GM23338 (cell line): ENCODE data around the gene TENM4. TPM values are rescaled to one million over a fixed set of nuclear protein-coding genes. Genes with fewer than 3 reads are reported as not detected.

Source experiments
- ATAC-seq: fragments of 200-7000 bp; cut with Tn5 transposase; 3 replicates; pipeline ENCODE4 v1.9.1; 2020
- DNase-seq: peaks from one replicate; pipeline ENCODE4 v3.0.0-alpha.2; 2015; ENCODE audit warnings: low spot score
- H2AFZ ChIP-seq: fragments of 200-600 bp; sonication (generic); 2 replicates; pipeline ENCODE4 v1.8.0; 2016; ENCODE audit warnings: antibody characterized with exemption, mild to moderate bottlenecking, moderate library complexity
- H3F3A ChIP-seq: fragments of 200-600 bp; sonication (generic); replicated peaks from 2 replicates; pipeline ENCODE4 v1.8.0; 2017; ENCODE audit warnings: antibody characterized with exemption, mixed run types, low read depth
- H3K27ac ChIP-seq: fragments of 200-600 bp; sonication (generic); 2 replicates; pipeline ENCODE4 v1.6.1; 2016; ENCODE audit warnings: low read depth
- H3K27me3 ChIP-seq: fragments of 200-600 bp; sonication (generic); 2 replicates; pipeline ENCODE4 v1.8.0; 2016; ENCODE audit warnings: mild to moderate bottlenecking, mixed run types, moderate library complexity; ENCODE audit not compliant: insufficient read depth
- H3K36me3 ChIP-seq: fragments of 200-600 bp; sonication (generic); 2 replicates; pipeline ENCODE4 v1.8.0; 2016; ENCODE audit warnings: mild to moderate bottlenecking; ENCODE audit not compliant: insufficient read depth
- H3K4me1 ChIP-seq: fragments of 200-600 bp; sonication (generic); 2 replicates; pipeline ENCODE4 v1.8.0; 2016; ENCODE audit warnings: mild to moderate bottlenecking, moderate library complexity; ENCODE audit not compliant: insufficient read depth
- H3K4me2 ChIP-seq: fragments of 200-600 bp; sonication (generic); 2 replicates; pipeline ENCODE4 v1.7.1; 2017; ENCODE audit warnings: mixed run types
- H3K4me3 ChIP-seq: fragments of 200-600 bp; sonication (generic); 2 replicates; pipeline ENCODE4 v1.6.1; 2016; ENCODE audit warnings: mixed run types
- H3K79me2 ChIP-seq: fragments of 200-600 bp; sonication (generic); replicated peaks from 2 replicates; pipeline ENCODE4 v1.8.0; 2017; ENCODE audit warnings: mild to moderate bottlenecking; ENCODE audit not compliant: insufficient read depth
- H3K9me2 ChIP-seq: fragments of 200-600 bp; sonication (generic); 2 replicates; pipeline ENCODE4 v1.8.0; 2017; ENCODE audit not compliant: insufficient read depth
- H4K20me1 ChIP-seq: fragments of 200-600 bp; sonication (generic); replicated peaks from 2 replicates; pipeline ENCODE4 v1.8.0; 2017; ENCODE audit warnings: mild to moderate bottlenecking; ENCODE audit not compliant: insufficient read depth
- H3K27ac Mint-ChIP-seq: 2 replicates; pipeline ENCODE4 v1.8.0; 2020; ENCODE audit warnings: inconsistent platforms, mild to moderate bottlenecking, moderate library complexity, mixed read lengths
- H3K27me3 Mint-ChIP-seq: 3 replicates; pipeline ENCODE4 v1.8.0; 2022; ENCODE audit warnings: low read depth, mild to moderate bottlenecking, moderate library complexity, mixed read lengths, inconsistent platforms; ENCODE audit not compliant: insufficient read depth, poor library complexity
- H3K36me3 Mint-ChIP-seq: 3 replicates; pipeline ENCODE4 v1.8.0; 2021; ENCODE audit warnings: low read depth, mild to moderate bottlenecking, inconsistent platforms, moderate library complexity, mixed read lengths
- H3K4me1 Mint-ChIP-seq: 3 replicates; pipeline ENCODE4 v1.8.0; 2020; ENCODE audit warnings: mild to moderate bottlenecking, inconsistent platforms, mixed read lengths
- H3K4me3 Mint-ChIP-seq: 3 replicates; pipeline ENCODE4 v1.8.0; 2021; ENCODE audit warnings: moderate library complexity, mild to moderate bottlenecking, inconsistent platforms, mixed read lengths
- H3K9me3 Mint-ChIP-seq: 3 replicates; pipeline ENCODE4 v1.8.0; 2020; ENCODE audit warnings: moderate library complexity, mild to moderate bottlenecking, inconsistent platforms, mixed read lengths
- CREB1 ChIP-seq: fragments of 250-450 bp; sonication (Bioruptor Pico); IDR thresholded peaks from 2 replicates; pipeline ENCODE4 v1.5.0; 2020; ENCODE audit warnings: low read depth, mild to moderate bottlenecking, moderate library complexity
- CTCF ChIP-seq, 2 experiments: fragments of 200-600 bp in 1 of 2; sonication (generic) in 1 of 2; conservative IDR thresholded peaks; 2 replicates each; pipeline versions ENCODE4 v1.5.1 to v1.6.1; 2016 to 2017; ENCODE audit warnings: antibody characterized with exemption in 2 of 2, low read depth in 2 of 2, mild to moderate bottlenecking in 2 of 2, moderate library complexity in 1 of 2
- EZH2 ChIP-seq: fragments of 200-600 bp; sonication (generic); IDR thresholded peaks from one replicate; pipeline ENCODE4 v1.8.0; 2017; ENCODE audit warnings: antibody characterized with exemption, mild to moderate bottlenecking, low read depth; ENCODE audit not compliant: unreplicated experiment
- EZH2phosphoT487 ChIP-seq: fragments of 200-600 bp; sonication (generic); IDR thresholded peaks from one replicate; pipeline ENCODE4 v1.8.1; 2018; ENCODE audit warnings: antibody characterized with exemption; ENCODE audit not compliant: unreplicated experiment
- JUNB ChIP-seq: IDR thresholded peaks from one replicate; pipeline ENCODE4 v1.6.1; 2016; ENCODE audit warnings: antibody characterized with exemption; ENCODE audit not compliant: unreplicated experiment
- NANOG ChIP-seq: IDR thresholded peaks from 2 replicates; pipeline ENCODE4 v1.6.1; 2016; ENCODE audit warnings: antibody characterized with exemption, borderline replicate concordance
- POLR2AphosphoS5 ChIP-seq: IDR thresholded peaks from 2 replicates; pipeline ENCODE4 v1.6.1; 2016; ENCODE audit warnings: antibody characterized with exemption, low read depth
- REST ChIP-seq: IDR thresholded peaks from one replicate; pipeline ENCODE4 v1.6.1; 2018; ENCODE audit warnings: antibody characterized with exemption; ENCODE audit not compliant: unreplicated experiment
- STAT1 ChIP-seq: IDR thresholded peaks from one replicate; pipeline ENCODE4 v1.6.1; 2016; ENCODE audit warnings: antibody characterized with exemption; ENCODE audit not compliant: unreplicated experiment
- ZNF114 ChIP-seq: fragments of 250-450 bp; sonication (Bioruptor Pico); IDR thresholded peaks from 2 replicates; pipeline ENCODE4 v1.5.0; 2020; ENCODE audit warnings: mild to moderate bottlenecking, moderate library complexity
- ZNF331 ChIP-seq: fragments of 250-450 bp; sonication (Bioruptor Pico); IDR thresholded peaks from 2 replicates; pipeline ENCODE4 v1.5.0; 2020; ENCODE audit warnings: low read depth, mild to moderate bottlenecking, moderate library complexity
- polyA plus RNA-seq: library from polyadenylated mRNA; unstranded; fragments of >200 nt; fragmentation: Nextera tagmentation; extraction: Ambion mirVana; gene quantifications from 2 replicates; pipeline ENCODE4 v1.2.1, GENCODE V29; 2016
- total RNA-seq: library from RNA; depleted of rRNA; stranded (reverse); fragments of >200 nt; shearing (Covaris generic); gene quantifications from 2 replicates; pipeline ENCODE4 v1.2.3, GENCODE V29; 2014
- TF ChIP-seq, protein P1 (sequence below): IDR thresholded peaks from 2 replicates; pipeline ENCODE4 v1.6.1; 2016; ENCODE audit warnings: antibody characterized with exemption

Gene TENM4
- total and polyA plus RNA-seq, 2 experiments from 2014 or later: 7.3 TPM

DNA sequence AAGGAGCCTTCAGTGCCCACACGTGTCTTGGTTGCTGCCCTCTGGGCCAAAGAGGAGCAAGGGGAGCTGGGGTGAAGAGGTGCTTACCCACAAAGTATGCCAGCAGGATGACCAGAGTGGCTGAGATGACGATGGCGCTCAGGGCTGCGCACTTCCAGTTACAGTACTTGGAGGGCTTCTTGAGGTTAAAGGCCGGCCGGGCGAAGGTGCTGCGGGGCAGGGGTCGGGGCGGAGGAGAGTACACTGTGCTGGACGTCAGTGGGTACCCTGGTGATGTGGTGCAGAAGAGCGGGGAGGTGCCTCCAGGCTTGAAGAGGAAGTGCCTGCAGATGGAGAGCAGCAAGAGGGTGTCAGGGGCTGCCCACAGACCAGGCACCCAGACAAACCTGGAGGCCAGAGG is 551.1 kb downstream of the TENM4 start:
- H3K36me3 ChIP-seq: no peaks in the 10 kb centered on the region
- Mint-ChIP-seq H3K9me3 (no peaks in the 10 kb centered on the region), H3K4me1 (peaks cover 13% of the 10 kb centered on the region), H3K36me3 (no peaks in the 10 kb centered on the region), H3K27ac (no peak overlapping the region), H3K27me3 (peaks cover 2% of the 10 kb centered on the region), H3K4me3 (no peak overlapping the region)
- no peaks in the 10 kb centered on the region for H3F3A ChIP-seq
- H3K79me2 ChIP-seq: no peaks in the 10 kb centered on the region
- ATAC-seq (no peak), DNase-seq (no peak)
- TF ChIP-seq ZNF114 (no peak), EZH2 (no peak), EZH2phosphoT487 (no peak), JUNB (no peak), NANOG (no peak)
- H2AFZ ChIP-seq: no peak overlapping the region
- peaks cover 6% of the 10 kb centered on the region; the same call in 1 of the 2 replicates for H3K9me2 ChIP-seq
- H3K27me3 ChIP-seq: no peaks in the 10 kb centered on the region
- no peak overlapping the region for H3K4me3 ChIP-seq
- no peak overlapping the region for H3K27ac ChIP-seq
- no peaks in the 10 kb centered on the region for H4K20me1 ChIP-seq
- H3K4me1 ChIP-seq: peaks cover 3% of the 10 kb centered on the region; the same call in 1 of the 2 replicates
- H3K4me2 ChIP-seq: no peak overlapping the region

DNA sequence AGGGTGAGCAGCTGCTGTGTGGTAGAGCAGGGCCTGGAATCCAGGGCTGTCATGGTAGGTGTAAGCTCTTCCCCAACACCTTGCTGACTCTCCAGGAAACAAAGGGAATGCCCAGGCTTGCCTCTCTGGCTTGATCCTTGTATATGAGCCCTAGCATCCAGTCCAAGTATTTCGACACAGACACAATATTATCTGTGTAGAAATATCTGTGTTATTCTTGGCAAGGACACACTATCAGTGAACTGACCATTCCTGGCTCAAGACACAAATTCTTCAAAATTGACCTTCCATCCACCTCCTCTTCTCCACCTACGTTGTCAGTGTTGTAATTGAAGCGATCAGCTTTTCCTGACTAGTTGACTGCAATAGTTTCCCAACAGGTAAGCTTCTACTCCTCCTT is 554.2 kb downstream of the TENM4 start:
- Histone ChIP-seq H3K36me3 (no peaks in the 10 kb centered on the region), H3K4me1 (peaks cover 3% of the 10 kb centered on the region; the same call in 1 of the 2 replicates), H4K20me1 (no peaks in the 10 kb centered on the region), H3K79me2 (no peaks in the 10 kb centered on the region), H3F3A (no peaks in the 10 kb centered on the region), H2AFZ (no peak overlapping the region), H3K27me3 (no peaks in the 10 kb centered on the region), H3K4me2 (no peak overlapping the region), H3K27ac (no peak overlapping the region), H3K4me3 (no peak overlapping the region), H3K9me2 (peaks cover 6% of the 10 kb centered on the region; the same call in 1 of the 2 replicates)
- no peak for ATAC-seq
- Mint-ChIP-seq H3K4me1 (peaks cover 5% of the 10 kb centered on the region; the same call in 2 of the 3 replicates), H3K4me3 (no peak overlapping the region), H3K27ac (peak overlapping the region; percentile 9; the same call in 1 of the 2 replicates), H3K9me3 (peaks cover under 1% of the 10 kb centered on the region), H3K27me3 (peaks cover 5% of the 10 kb centered on the region), H3K36me3 (peaks cover 4% of the 10 kb centered on the region; the same call in 2 of the 3 replicates)
- no peak for DNase-seq
- TF ChIP-seq ZNF331 (CRISPR knock-in tag) (no peak), REST (no peak), CREB1 (CRISPR knock-in tag) (no peak), ZNF114 (no peak), CTCF (conservative IDR thresholded peaks at IDR 0.05; ENCODE audit: low read depth in 2 of 2) (no peak), NANOG (no peak), JUNB (no peak), POLR2AphosphoS5 (no peak), EZH2phosphoT487 (no peak), EZH2 (no peak), STAT1 (no peak)
- TF ChIP-seq, protein P1, sequence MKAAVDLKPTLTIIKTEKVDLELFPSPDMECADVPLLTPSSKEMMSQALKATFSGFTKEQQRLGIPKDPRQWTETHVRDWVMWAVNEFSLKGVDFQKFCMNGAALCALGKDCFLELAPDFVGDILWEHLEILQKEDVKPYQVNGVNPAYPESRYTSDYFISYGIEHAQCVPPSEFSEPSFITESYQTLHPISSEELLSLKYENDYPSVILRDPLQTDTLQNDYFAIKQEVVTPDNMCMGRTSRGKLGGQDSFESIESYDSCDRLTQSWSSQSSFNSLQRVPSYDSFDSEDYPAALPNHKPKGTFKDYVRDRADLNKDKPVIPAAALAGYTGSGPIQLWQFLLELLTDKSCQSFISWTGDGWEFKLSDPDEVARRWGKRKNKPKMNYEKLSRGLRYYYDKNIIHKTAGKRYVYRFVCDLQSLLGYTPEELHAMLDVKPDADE: no peak
